ENCODE data around the gene PWWP2B.

PWWP2B gene

DNA sequence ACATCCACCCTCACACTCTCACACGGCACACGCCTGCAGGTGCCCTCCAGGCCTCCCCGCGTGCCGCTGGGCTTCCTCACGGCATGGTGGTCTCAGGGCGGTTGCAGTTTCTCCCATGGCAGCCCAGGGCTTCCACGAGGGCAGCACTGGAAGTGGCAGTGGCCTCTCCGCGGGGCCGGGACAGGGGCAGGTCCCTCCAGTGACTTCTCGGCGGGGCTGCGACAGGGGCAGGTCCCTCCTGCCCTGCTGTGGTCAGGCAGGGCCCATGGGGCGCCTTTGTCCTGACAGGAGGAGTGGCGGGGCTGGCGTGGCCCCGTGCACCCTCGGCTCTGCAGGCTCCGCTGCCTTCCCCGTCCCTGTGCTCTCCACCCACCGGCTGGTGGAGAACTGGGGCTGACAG lies 19.0 kb downstream of the PWWP2B start:
- H3K4me2 ChIP-seq (ENCODE audit: low read length), result no peak overlapping the region
- no peaks in the 10 kb centered on the region for H3K27me3 ChIP-seq (ENCODE audit: control insufficient read depth, low read length)
- TF ChIP-seq CTCF (IDR thresholded peaks at IDR 0.05; ENCODE audit: low read depth, low read length, poor library complexity, severe bottlenecking) (no peak), EZH2phosphoT487 (IDR thresholded peaks at IDR 0.05; ENCODE audit: borderline replicate concordance, low read length) (no peak)
- H3K9me3 ChIP-seq (ENCODE audit: control insufficient read depth, insufficient read depth, low read length), result no peaks in the 10 kb centered on the region
- no peaks in the 10 kb centered on the region for H4K20me1 ChIP-seq (ENCODE audit: control insufficient read depth, insufficient read depth, low read depth, low read length)
- no peaks in the 10 kb centered on the region for H3K36me3 ChIP-seq (ENCODE audit: control insufficient read depth, low read length)
- H3K4me1 ChIP-seq (ENCODE audit: control insufficient read depth, low read length), result peaks cover 30% of the 10 kb centered on the region
- H3K27ac ChIP-seq (ENCODE audit: low read depth, low read length), result no peak overlapping the region
- no peaks in the 10 kb centered on the region for H3K9me2 ChIP-seq (replicated peaks; ENCODE audit: control insufficient read depth, low read length)
- H3F3A ChIP-seq (ENCODE audit: control insufficient read depth, insufficient read depth), result peaks cover 11% of the 10 kb centered on the region
- H3K4me3 ChIP-seq (ENCODE audit: low read length), result no peak overlapping the region
- no peaks in the 10 kb centered on the region for H3K79me2 ChIP-seq (ENCODE audit: control insufficient read depth, low read length)

DNA sequence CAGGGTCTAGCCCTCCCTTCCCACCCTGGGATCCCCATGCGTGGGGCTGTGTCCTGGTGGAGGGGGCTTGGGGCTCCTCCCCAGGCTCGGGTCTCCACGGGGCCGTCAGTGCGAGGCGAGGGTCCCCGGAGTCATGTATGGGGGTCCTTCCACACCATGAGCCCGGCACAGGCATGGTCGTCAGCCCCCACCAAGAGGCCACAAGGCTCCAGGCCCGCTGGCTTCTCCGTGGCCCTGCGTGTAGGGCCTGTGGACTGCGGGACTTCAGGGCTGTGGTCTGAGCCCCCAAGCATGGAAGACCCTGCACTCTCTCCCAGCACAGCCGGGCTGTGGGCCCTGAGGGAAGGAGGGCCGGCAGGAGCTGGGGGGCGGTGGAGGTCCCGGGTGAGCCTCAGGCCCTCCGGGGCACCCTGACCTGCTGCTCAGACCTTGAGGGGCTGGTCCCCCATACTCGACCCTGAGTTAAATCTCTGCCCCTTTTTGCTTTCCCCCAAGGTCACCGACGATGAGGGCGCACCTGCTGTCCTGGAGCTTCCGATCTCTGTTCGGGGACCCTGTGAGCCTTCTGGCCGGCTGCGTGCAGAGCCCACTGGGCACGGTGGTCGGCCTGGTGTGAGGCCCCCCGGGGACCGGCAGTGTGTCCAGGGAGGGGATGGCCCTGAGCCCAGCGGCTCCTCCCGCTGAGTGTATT lies 19.7 kb downstream of the PWWP2B start:
- peaks cover 38% of the 10 kb centered on the region for H3K4me1 ChIP-seq (ENCODE audit: control insufficient read depth, low read length)
- no peaks in the 10 kb centered on the region for H3K9me2 ChIP-seq (replicated peaks; ENCODE audit: control insufficient read depth, low read length)
- no peaks in the 10 kb centered on the region for H3K27me3 ChIP-seq (ENCODE audit: control insufficient read depth, low read length)
- H4K20me1 ChIP-seq (ENCODE audit: control insufficient read depth, insufficient read depth, low read depth, low read length), result no peaks in the 10 kb centered on the region
- no peak overlapping the region for H3K4me2 ChIP-seq (ENCODE audit: low read length)
- no peaks in the 10 kb centered on the region for H3K79me2 ChIP-seq (ENCODE audit: control insufficient read depth, low read length)
- TF ChIP-seq CTCF (IDR thresholded peaks at IDR 0.05; ENCODE audit: low read depth, low read length, poor library complexity, severe bottlenecking), result no peak
- no peak for TF ChIP-seq EZH2phosphoT487 (IDR thresholded peaks at IDR 0.05; ENCODE audit: borderline replicate concordance, low read length)
- peaks cover 11% of the 10 kb centered on the region for H3F3A ChIP-seq (ENCODE audit: control insufficient read depth, insufficient read depth)
- no peak overlapping the region for H3K4me3 ChIP-seq (ENCODE audit: low read length)
- no peaks in the 10 kb centered on the region for H3K9me3 ChIP-seq (ENCODE audit: control insufficient read depth, insufficient read depth, low read length)
- no peak overlapping the region for H3K27ac ChIP-seq (ENCODE audit: low read depth, low read length)
- H3K36me3 ChIP-seq (ENCODE audit: control insufficient read depth, low read length), result no peaks in the 10 kb centered on the region

DNA sequence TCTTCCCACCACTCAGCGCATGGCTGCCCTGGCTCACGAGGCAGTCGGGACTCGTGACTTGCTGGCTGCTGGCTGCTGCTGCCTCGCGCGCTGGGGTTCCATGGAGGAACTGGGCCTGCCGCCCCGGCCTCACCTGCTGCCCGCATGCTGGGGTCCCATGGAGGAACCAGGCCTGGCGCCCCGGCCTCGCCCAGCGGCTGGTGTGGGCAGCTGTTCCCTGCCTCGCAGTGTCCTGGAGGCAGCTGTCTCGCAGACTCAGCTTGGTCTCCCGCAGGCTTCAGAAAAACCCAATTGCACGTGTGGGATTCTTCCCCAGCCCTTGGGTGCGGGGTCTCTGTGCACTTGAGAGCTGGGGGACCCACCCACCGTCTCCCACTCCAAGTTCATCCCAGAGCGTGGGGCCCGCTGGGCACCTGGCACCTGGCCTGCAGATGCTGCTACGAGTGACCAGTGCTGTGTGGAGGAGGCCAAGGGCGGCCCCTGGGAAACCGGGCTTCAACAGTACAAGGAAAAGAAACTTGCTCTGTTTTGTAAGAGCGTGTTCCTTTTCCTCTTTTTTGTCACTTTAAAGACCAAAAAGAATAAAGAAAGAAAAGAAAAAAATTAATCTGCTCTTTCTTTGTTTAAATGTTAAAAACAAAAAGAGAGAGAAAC lies 20.4 kb downstream of the PWWP2B start:
- Histone ChIP-seq H3K4me2 (ENCODE audit: low read length) (no peak overlapping the region), H4K20me1 (ENCODE audit: control insufficient read depth, insufficient read depth, low read depth, low read length) (no peaks in the 10 kb centered on the region), H3K79me2 (ENCODE audit: control insufficient read depth, low read length) (no peaks in the 10 kb centered on the region), H3F3A (ENCODE audit: control insufficient read depth, insufficient read depth) (peaks cover 16% of the 10 kb centered on the region), H3K27ac (ENCODE audit: low read depth, low read length) (no peak overlapping the region), H3K4me3 (ENCODE audit: low read length) (no peak overlapping the region), H3K9me3 (ENCODE audit: control insufficient read depth, insufficient read depth, low read length) (no peaks in the 10 kb centered on the region), H3K4me1 (ENCODE audit: control insufficient read depth, low read length) (peaks cover 44% of the 10 kb centered on the region), H3K36me3 (ENCODE audit: control insufficient read depth, low read length) (no peaks in the 10 kb centered on the region), H3K27me3 (ENCODE audit: control insufficient read depth, low read length) (no peaks in the 10 kb centered on the region), H3K9me2 (replicated peaks; ENCODE audit: control insufficient read depth, low read length) (no peaks in the 10 kb centered on the region)
- TF ChIP-seq EZH2phosphoT487 (IDR thresholded peaks at IDR 0.05; ENCODE audit: borderline replicate concordance, low read length) (no peak), CTCF (IDR thresholded peaks at IDR 0.05; ENCODE audit: low read depth, low read length, poor library complexity, severe bottlenecking) (no peak)
